ENCODE results near the gene CERS6. TPM values are rescaled to one million over a fixed set of nuclear protein-coding genes. Genes with fewer than 3 reads are reported as not detected.

CERS6 gene
- total RNA-seq, 1 donor from 2014 or later = 30.8 TPM

GRCh38 chr2:168587307-168587706 is 131.2 kb downstream of the CERS6 start:
- no peak for DNase-seq (ENCODE audit: low spot score)
- no peaks in the 10 kb centered on the region for H3K36me3 Mint-ChIP-seq (ENCODE audit: low read depth)
- peaks cover 35% of the 10 kb centered on the region for H3K4me1 Mint-ChIP-seq (ENCODE audit: low read depth)
- no peaks in the 10 kb centered on the region for H3K9me3 Mint-ChIP-seq (ENCODE audit: low read depth)
- no peak for TF ChIP-seq CTCF (IDR thresholded peaks at IDR 0.05)
- no peak overlapping the region for H3K27ac Mint-ChIP-seq (ENCODE audit: unreplicated experiment)
- H3K4me3 Mint-ChIP-seq (ENCODE audit: unreplicated experiment) = no peak overlapping the region
- no peaks in the 10 kb centered on the region for H3K27me3 Mint-ChIP-seq (ENCODE audit: low read depth)

- Mint-ChIP-seq H3K9me3 (ENCODE audit: low read depth) (no peaks in the 10 kb centered on the region), H3K27me3 (ENCODE audit: low read depth) (no peaks in the 10 kb centered on the region), H3K36me3 (ENCODE audit: low read depth) (no peaks in the 10 kb centered on the region), H3K4me1 (ENCODE audit: low read depth) (peaks cover 17% of the 10 kb centered on the region), H3K4me3 (ENCODE audit: unreplicated experiment) (no peak overlapping the region), H3K27ac (ENCODE audit: unreplicated experiment) (no peak overlapping the region)
- TF ChIP-seq CTCF (IDR thresholded peaks at IDR 0.05) = no peak
- no peak for DNase-seq (ENCODE audit: low spot score)
Measured at GRCh38 chr2:168589236-168590211, 133.5 kb downstream of the CERS6 start.

- no peak for DNase-seq (ENCODE audit: low spot score)
- no peaks in the 10 kb centered on the region for H3K9me3 Mint-ChIP-seq (ENCODE audit: low read depth)
- no peak overlapping the region for H3K27ac Mint-ChIP-seq (ENCODE audit: unreplicated experiment)
- peaks cover 10% of the 10 kb centered on the region for H3K4me1 Mint-ChIP-seq (ENCODE audit: low read depth)
- TF ChIP-seq CTCF (IDR thresholded peaks at IDR 0.05) = no peak
- no peaks in the 10 kb centered on the region for H3K36me3 Mint-ChIP-seq (ENCODE audit: low read depth)
- H3K4me3 Mint-ChIP-seq (ENCODE audit: unreplicated experiment) = no peak overlapping the region
- H3K27me3 Mint-ChIP-seq (ENCODE audit: low read depth) = no peaks in the 10 kb centered on the region
Measured at GRCh38 chr2:168592181-168592831, 136.2 kb downstream of the CERS6 start.

- H3K27me3 Mint-ChIP-seq (ENCODE audit: low read depth) = no peaks in the 10 kb centered on the region
Measured at GRCh38 chr2:168593713-168594112, 137.6 kb downstream of the CERS6 start.

More at GRCh38 chr2:168593713-168594112, 137.6 kb downstream of the CERS6 start:
- Mint-ChIP-seq H3K9me3 (ENCODE audit: low read depth) (no peaks in the 10 kb centered on the region), H3K4me1 (ENCODE audit: low read depth) (peaks cover 8% of the 10 kb centered on the region), H3K36me3 (ENCODE audit: low read depth) (no peaks in the 10 kb centered on the region), H3K27ac (ENCODE audit: unreplicated experiment) (no peak overlapping the region), H3K4me3 (ENCODE audit: unreplicated experiment) (no peak overlapping the region)
- no peak for TF ChIP-seq CTCF (IDR thresholded peaks at IDR 0.05)
- no peak for DNase-seq (ENCODE audit: low spot score)
